Body of pancreas (tissue), 4 donors: ENCODE results near the gene SIPA1L2. TPM values are rescaled to one million over a fixed set of nuclear protein-coding genes. Genes with fewer than 3 reads are reported as not detected.

ENCODE experiments used
- ATAC-seq: fragments of 150-250 bp; one replicate; pipeline ENCODE4 v1.9.1; 2016
- DNase-seq, 4 donors: peaks; one replicate each; pipeline ENCODE4 v3.0.0-alpha.2; 2019
- H3K27ac ChIP-seq, 4 donors: fragments of 200-600 bp; sonication (generic); 1 replicate in 3 of 4; 2 replicates in 1 of 4; pipeline versions ENCODE4 v1.5.1 to v1.6.1; 2016 to 2019; ENCODE audit warnings: mild to moderate bottlenecking in 1 of 4, mixed read lengths in 1 of 4, moderate library complexity in 1 of 4
- H3K27me3 ChIP-seq, 2 donors: fragments of 200-600 bp; sonication (generic); one replicate each; pipeline ENCODE4 v1.6.0; 2016; ENCODE audit warnings: mild to moderate bottlenecking in 1 of 2
- H3K36me3 ChIP-seq, 2 donors: fragments of 200-600 bp; sonication (generic); replicated peaks in 1 of 2; 2 replicates each; pipeline ENCODE4 v1.5.1; 2016; ENCODE audit warnings: low read depth in 2 of 2; ENCODE audit not compliant: insufficient read depth in 1 of 2
- H3K4me1 ChIP-seq: fragments of 200-600 bp; sonication (generic); one replicate; pipeline ENCODE4 v1.6.0; 2016
- H3K4me3 ChIP-seq, 2 donors: fragments of 200-600 bp; sonication (generic); 1 replicate in 1 of 2; 2 replicates in 1 of 2; pipeline ENCODE4 v1.5.1; 2016 to 2019
- H3K9me3 ChIP-seq, 3 donors: fragments of 200-600 bp; sonication (generic); 1 replicate in 2 of 3; 2 replicates in 1 of 3; pipeline ENCODE4 v1.5.1; 2016
- POLR2A ChIP-seq, 3 donors: fragments of 450-650 bp; IDR thresholded peaks; one replicate each; pipeline ENCODE4 v1.6.1; 2016; ENCODE audit warnings: antibody characterized with exemption in 3 of 3, mild to moderate bottlenecking in 2 of 3
- WGBS, 2 donors: methylation state at CpG; one replicate each; pipeline ENCODE4 v1.1.5; 2017; 5-methylcytosine and 5-hydroxymethylcytosine counted together
- intact Hi-C: fragments of 100-400 bp; cut with DNase I; formaldehyde crosslinking; loops from one replicate; pipeline ENCODE4 v1.15.1; 2023
- total RNA-seq, 2 donors: library from RNA; depleted of rRNA; stranded (reverse); fragments of >200 nt; gene quantifications; one replicate each; pipeline ENCODE4 v1.1.0, GENCODE V29; 2016
- TF ChIP-seq, protein P1 (sequence below), 7 experiments: fragments of 450-650 bp in 4 of 7; fragments of 200-600 bp in 3 of 7; sonication (generic) in 3 of 7; IDR thresholded peaks; one replicate each; pipeline ENCODE4 v1.5.1; 2016 to 2019; ENCODE audit warnings: antibody characterized with exemption in 7 of 7

Gene SIPA1L2
- total RNA-seq, 2 donors from 2014 or later = 5.6 to 8.6 TPM

DNA sequence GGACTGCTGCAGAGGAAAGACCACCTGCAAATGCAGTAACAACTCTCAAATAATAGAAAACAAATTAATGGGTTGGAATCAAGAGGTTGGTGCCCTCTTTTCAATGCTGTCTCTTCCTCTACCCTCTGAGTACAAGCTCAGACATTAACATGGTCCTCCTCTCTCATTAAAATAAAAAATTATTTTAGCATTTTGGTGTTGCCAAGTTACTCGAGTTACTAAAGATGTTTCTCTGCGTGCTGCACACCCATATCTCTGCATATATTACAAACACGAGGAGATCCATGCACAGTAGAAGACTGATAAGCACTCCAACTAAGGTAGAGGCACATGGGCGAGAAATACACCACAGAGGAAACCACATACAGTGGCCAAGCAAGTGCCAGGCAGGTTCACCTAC, 21.5 kb downstream of the SIPA1L2 start:
- no peak for ATAC-seq
- 61 to 69% methylated on average over 4 of the region's 4 CpGs for WGBS, 2 donors
- intact Hi-C loops = no loop called here

DNA sequence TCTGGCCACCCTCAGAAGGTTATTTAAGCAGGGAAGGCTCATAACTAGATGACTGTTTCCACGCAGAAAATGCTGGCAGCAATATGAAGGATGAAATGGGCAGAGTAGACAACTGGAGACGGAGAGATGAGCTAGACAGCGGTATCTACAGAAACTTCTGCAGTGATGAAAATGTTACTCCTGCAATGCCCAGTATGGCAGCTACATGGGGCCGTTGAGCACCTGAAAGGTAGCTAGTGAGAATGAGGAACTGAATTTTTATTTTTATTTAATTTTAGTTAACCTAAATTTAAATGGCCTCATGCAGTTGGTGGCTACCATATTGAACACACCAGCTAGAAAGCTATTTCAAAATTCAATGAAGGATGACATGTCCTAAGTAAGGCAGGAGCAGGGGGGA, 27.3 kb downstream of the SIPA1L2 start:
- intact Hi-C loops = no loop called here
- DNase-seq = no peak
- TF ChIP-seq, protein P1, sequence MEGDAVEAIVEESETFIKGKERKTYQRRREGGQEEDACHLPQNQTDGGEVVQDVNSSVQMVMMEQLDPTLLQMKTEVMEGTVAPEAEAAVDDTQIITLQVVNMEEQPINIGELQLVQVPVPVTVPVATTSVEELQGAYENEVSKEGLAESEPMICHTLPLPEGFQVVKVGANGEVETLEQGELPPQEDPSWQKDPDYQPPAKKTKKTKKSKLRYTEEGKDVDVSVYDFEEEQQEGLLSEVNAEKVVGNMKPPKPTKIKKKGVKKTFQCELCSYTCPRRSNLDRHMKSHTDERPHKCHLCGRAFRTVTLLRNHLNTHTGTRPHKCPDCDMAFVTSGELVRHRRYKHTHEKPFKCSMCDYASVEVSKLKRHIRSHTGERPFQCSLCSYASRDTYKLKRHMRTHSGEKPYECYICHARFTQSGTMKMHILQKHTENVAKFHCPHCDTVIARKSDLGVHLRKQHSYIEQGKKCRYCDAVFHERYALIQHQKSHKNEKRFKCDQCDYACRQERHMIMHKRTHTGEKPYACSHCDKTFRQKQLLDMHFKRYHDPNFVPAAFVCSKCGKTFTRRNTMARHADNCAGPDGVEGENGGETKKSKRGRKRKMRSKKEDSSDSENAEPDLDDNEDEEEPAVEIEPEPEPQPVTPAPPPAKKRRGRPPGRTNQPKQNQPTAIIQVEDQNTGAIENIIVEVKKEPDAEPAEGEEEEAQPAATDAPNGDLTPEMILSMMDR (IDR thresholded peaks at IDR 0.05) = no peak
- no peak for TF ChIP-seq POLR2A (IDR thresholded peaks at IDR 0.05)
- H3K27ac ChIP-seq = no peak overlapping the region
- no peaks in the 10 kb centered on the region for H3K27me3 ChIP-seq
- 76 to 77% methylated on average over 4 of the region's 4 CpGs for WGBS, 2 donors
- no peak for ATAC-seq
- H3K9me3 ChIP-seq = no peaks in the 10 kb centered on the region
- H3K36me3 ChIP-seq = no peaks in the 10 kb centered on the region
- H3K4me3 ChIP-seq = no peak overlapping the region
- H3K4me1 ChIP-seq = peaks cover 5% of the 10 kb centered on the region

More for the DNA sequence above, 21.5 kb downstream of the SIPA1L2 start:
- H3K27ac ChIP-seq = no peak overlapping the region
- no peak overlapping the region for H3K4me3 ChIP-seq
- no peak for DNase-seq
- no peaks in the 10 kb centered on the region for H3K4me1 ChIP-seq
- H3K9me3 ChIP-seq = no peaks in the 10 kb centered on the region
- no peaks in the 10 kb centered on the region for H3K27me3 ChIP-seq
- no peaks in the 10 kb centered on the region for H3K36me3 ChIP-seq
- TF ChIP-seq, protein P1 (IDR thresholded peaks at IDR 0.05) = no peak
- TF ChIP-seq POLR2A (IDR thresholded peaks at IDR 0.05) = no peak

DNA sequence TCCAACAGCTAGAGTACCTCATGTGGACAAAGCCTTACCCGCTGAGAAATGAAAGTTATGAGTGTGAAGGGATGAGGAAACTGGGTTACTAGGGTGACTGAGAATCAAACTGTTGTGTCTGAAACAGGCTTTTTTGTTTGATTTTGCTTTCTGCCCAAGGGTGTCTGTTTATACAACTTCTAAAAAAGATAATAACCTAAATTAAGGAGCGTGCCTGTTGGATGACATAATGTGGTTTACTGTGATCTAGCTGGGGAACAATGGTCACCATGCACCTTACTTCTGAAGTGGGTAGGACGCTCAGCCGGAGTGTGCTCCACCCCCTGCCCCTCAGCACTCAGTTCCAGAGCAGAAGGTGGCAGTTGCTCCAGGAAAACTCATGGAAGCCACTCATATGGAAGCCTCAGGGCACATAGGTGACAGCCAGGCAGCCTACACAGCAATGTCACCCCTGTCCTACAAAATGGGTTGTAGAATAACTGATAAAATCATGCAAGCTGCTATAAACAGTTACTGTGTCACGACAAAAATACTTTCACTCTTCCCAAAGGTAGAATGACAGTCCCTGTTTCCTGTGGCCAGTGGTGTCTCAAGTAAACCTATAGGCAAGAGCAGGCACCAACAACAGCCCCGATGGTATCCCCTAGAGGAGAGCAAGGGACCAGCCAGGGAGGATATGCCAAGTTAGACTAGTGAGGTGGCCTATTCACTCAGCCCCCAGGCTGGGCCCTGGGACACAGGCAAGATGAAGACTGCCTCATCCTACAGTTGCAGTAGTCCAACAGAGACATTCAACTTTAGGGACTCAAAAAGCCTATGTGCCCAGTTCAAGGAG, 29.3 kb downstream of the SIPA1L2 start:
- ATAC-seq = peak; percentile 64
- intact Hi-C loops = no loop called here
- Histone ChIP-seq H3K36me3 (no peaks in the 10 kb centered on the region), H3K4me1 (peaks cover 5% of the 10 kb centered on the region), H3K27ac (peak overlapping the region in 2 of 4 donors; percentile 28 to 46), H3K9me3 (no peaks in the 10 kb centered on the region), H3K27me3 (no peaks in the 10 kb centered on the region), H3K4me3 (no peak overlapping the region)
- 48 to 74% methylated on average over 6 of the region's 6 CpGs for WGBS, 2 donors
- no peak for DNase-seq
- TF ChIP-seq POLR2A (IDR thresholded peaks at IDR 0.05) = no peak
- TF ChIP-seq, protein P1 (IDR thresholded peaks at IDR 0.05) = no peak

DNA sequence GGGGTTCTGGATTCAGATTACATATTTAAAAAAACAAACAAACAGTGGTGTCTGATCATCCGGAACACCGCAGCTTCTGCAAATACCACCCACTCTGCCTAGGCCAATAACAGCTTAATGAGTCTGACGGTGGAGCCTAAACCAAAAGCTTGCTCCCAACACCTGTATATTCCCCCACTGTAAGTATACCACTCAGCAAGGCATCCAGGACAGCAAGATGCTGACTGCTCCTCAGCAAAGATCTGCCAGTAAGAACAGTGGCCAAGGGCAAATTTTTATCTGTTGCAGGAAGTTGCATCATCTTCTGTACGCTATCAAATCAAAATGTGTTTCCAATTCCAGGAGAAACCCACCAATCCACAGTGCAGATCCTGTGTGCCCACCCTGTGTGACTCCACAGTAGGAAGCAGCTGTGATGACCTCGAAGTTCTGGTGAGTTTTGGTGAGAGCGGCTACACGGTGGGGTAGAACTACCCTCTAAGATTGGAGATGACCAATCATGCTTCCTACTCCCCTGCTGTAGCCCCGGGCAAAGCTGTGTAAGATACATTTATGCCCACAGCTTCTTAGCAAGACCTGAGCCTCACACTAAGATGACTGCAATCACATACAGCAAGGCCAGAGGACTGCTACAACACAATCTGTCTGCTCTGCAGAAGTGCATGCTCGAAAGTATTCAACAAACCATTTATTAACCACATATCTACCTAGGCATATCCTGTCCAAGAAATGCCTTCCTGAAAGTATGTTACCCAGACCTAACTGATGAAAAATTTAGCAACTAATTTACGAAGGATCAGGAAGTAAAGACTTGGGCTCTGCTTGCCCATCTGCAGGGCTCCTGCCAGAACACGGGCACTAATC, 30.5 kb downstream of the SIPA1L2 start:
- Histone ChIP-seq H3K9me3 (no peaks in the 10 kb centered on the region), H3K36me3 (no peaks in the 10 kb centered on the region), H3K4me1 (peaks cover 5% of the 10 kb centered on the region), H3K27ac (peak overlapping the region in 2 of 4 donors; percentile 4 to 28), H3K27me3 (no peaks in the 10 kb centered on the region), H3K4me3 (no peak overlapping the region)
- ATAC-seq (peak; percentile 66), DNase-seq (no peak)
- intact Hi-C loops = no loop called here
- 60 to 74% methylated on average over 10 to 11 of the region's 11 CpGs for WGBS, 2 donors
- TF ChIP-seq POLR2A (IDR thresholded peaks at IDR 0.05) = no peak
- TF ChIP-seq, protein P1 (IDR thresholded peaks at IDR 0.05) = no peak
